ENCODE measurements around the gene NPAS3. TPM values are rescaled to one million over a fixed set of nuclear protein-coding genes. Genes with fewer than 3 reads are reported as not detected.

Gene NPAS3
- total RNA-seq, 4 donors from 2014 or later, result 0.19 to 2.1 (median 1.7) TPM; not detected in 1

DNA sequence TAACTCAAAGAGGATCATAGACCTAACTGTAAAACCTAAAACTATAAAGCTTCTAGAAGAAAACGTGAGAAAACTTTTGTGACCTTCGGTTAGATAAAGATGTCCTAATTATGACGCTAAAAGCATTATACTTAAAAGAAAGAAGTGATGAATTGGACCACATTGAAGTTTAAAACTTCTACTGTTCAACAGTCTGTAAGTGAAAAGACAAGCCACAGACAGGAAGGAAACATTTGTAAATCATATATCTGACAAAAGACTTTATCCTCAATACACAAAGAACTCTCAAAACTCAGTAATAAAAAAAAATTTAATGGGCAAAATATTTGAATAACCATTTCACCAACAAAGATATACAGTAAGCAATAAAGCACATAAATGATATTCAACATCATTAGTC, 667.9 kb downstream of the NPAS3 start:
- DNase-seq, result no peak
- Histone ChIP-seq H3K4me3 (no peak overlapping the region), H3K36me3 (no peaks in the 10 kb centered on the region), H3K9me3 (no peaks in the 10 kb centered on the region), H3K27me3 (no peaks in the 10 kb centered on the region), H3K27ac (no peak overlapping the region), H3K4me1 (no peaks in the 10 kb centered on the region)
- TF ChIP-seq POLR2A (IDR thresholded peaks at IDR 0.05), result no peak
- TF ChIP-seq, protein P1, sequence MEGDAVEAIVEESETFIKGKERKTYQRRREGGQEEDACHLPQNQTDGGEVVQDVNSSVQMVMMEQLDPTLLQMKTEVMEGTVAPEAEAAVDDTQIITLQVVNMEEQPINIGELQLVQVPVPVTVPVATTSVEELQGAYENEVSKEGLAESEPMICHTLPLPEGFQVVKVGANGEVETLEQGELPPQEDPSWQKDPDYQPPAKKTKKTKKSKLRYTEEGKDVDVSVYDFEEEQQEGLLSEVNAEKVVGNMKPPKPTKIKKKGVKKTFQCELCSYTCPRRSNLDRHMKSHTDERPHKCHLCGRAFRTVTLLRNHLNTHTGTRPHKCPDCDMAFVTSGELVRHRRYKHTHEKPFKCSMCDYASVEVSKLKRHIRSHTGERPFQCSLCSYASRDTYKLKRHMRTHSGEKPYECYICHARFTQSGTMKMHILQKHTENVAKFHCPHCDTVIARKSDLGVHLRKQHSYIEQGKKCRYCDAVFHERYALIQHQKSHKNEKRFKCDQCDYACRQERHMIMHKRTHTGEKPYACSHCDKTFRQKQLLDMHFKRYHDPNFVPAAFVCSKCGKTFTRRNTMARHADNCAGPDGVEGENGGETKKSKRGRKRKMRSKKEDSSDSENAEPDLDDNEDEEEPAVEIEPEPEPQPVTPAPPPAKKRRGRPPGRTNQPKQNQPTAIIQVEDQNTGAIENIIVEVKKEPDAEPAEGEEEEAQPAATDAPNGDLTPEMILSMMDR (IDR thresholded peaks at IDR 0.05), result no peak

DNA sequence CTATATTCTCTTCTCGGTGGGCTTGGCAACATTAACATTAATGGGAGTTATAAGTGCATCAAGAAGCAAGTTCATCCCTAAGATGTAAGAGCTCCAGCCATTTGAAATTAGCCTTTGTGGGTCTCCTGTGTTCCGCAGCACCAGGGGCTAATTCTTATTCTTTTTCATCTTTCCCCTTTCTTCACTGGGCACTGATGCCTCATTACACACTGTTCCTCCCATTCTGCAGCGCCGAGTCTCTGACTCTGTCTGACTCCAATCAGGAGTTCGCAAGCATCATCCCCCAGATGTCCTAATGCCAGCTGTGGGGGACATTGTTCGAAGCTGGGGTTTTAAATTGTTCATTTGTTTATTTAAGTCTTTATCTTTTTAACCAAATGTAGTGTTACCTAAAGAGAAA, 670.9 kb downstream of the NPAS3 start:
- no peaks in the 10 kb centered on the region for H3K9me3 ChIP-seq
- H3K27me3 ChIP-seq, result no peaks in the 10 kb centered on the region
- no peak for TF ChIP-seq POLR2A (IDR thresholded peaks at IDR 0.05)
- TF ChIP-seq, protein P1 (IDR thresholded peaks at IDR 0.05), result no peak
- H3K27ac ChIP-seq, result no peak overlapping the region
- H3K4me3 ChIP-seq, result no peak overlapping the region
- H3K36me3 ChIP-seq, result no peaks in the 10 kb centered on the region
- DNase-seq, result no peak
- no peaks in the 10 kb centered on the region for H3K4me1 ChIP-seq

DNA sequence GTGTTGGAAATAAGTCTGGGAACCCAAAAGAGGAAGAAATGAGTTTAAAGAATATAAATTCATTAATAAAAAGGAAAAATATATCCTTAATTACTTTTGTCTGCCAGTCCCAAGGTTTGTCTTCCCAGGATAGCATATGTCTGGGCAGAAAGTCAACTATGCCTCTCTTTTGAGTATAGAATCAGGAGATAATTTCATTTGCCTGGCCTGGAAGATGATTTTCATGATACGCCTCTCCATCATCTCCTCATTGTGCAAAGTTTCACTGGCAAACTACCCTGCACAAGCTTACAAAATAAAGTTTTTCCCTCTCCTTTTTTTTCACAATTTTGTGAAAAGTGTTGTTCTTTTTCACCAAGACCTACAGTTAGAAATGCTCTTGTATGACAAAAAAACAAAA, 671.4 kb downstream of the NPAS3 start:
- Histone ChIP-seq H3K36me3 (no peaks in the 10 kb centered on the region), H3K9me3 (no peaks in the 10 kb centered on the region), H3K4me3 (no peak overlapping the region), H3K27me3 (no peaks in the 10 kb centered on the region), H3K4me1 (no peaks in the 10 kb centered on the region), H3K27ac (no peak overlapping the region)
- TF ChIP-seq POLR2A (IDR thresholded peaks at IDR 0.05), result no peak
- TF ChIP-seq, protein P1 (IDR thresholded peaks at IDR 0.05), result no peak
- DNase-seq, result no peak

DNA sequence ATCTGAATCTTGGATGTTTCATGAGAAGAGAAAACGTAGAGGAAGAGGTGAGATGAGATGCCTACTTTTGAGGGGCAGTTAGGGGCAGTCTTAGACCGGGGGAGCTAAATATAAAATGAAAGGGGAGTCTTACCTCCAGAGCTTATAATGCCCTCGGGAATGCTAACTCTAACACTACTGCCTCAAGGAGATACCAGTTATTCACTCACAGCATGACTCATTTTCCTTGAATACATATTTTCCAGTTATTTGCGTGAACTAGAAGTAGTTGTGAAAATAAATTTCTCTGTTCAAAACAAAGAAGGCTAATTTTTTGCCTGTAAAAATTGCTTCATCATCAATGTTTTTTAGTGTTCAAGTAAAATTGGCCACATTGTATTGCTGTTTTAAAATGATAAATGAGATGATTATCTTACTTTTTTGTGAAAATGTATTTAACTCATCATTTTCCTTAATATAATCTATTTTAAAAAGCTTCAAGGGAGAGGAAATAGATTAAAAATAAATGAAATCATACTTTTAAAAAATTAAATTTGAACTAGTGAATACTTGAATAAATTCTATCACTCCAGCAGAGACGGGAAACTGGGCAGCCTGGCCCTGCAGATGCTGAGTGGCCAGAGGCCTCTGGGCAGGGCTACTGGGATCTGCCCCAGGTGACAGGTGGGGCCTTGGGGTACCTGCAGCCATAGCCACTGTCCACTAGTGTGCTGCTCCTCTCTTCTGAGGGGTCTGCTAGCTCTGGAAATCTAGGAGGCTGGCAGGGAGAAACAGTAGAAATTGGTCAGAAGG, 672.9 kb downstream of the NPAS3 start:
- no peaks in the 10 kb centered on the region for H3K36me3 ChIP-seq
- H3K4me3 ChIP-seq, result no peak overlapping the region
- no peak overlapping the region for H3K27ac ChIP-seq
- DNase-seq, result no peak
- TF ChIP-seq POLR2A (IDR thresholded peaks at IDR 0.05), result no peak
- TF ChIP-seq, protein P1 (IDR thresholded peaks at IDR 0.05), result no peak
- no peaks in the 10 kb centered on the region for H3K4me1 ChIP-seq
- H3K27me3 ChIP-seq, result no peaks in the 10 kb centered on the region
- no peaks in the 10 kb centered on the region for H3K9me3 ChIP-seq

DNA sequence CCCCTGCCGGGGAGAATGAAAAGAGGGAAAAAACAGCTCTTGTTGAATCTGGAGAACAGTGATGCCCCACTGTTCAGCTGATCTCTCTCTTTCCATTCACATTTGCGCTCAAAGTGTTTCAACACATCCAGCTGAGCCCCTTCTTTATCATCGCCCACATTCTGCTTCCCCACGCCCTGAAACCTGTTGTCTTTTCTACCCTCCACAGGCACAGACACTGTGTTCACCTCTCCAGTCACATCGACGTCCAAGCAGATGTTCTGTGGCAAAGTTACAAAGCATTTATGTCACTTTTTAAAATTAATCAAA, 673.5 kb downstream of the NPAS3 start:
- no peaks in the 10 kb centered on the region for H3K4me1 ChIP-seq
- TF ChIP-seq POLR2A (IDR thresholded peaks at IDR 0.05), result no peak
- TF ChIP-seq, protein P1 (IDR thresholded peaks at IDR 0.05), result no peak
- no peak overlapping the region for H3K4me3 ChIP-seq
- no peaks in the 10 kb centered on the region for H3K9me3 ChIP-seq
- DNase-seq, result no peak
- no peak overlapping the region for H3K27ac ChIP-seq
- H3K36me3 ChIP-seq, result no peaks in the 10 kb centered on the region
- H3K27me3 ChIP-seq, result no peaks in the 10 kb centered on the region
